ENCODE data around the gene CCDC27.
"Not testable (repeated sequence)": the region's sequence is repeated elsewhere in the genome, so short reads cannot be mapped to it uniquely, and the experiment has no call there.

CCDC27 gene

GRCh38 chr1:3740752-3741151 is 11.5 kb upstream of the CCDC27 start:
- Mint-ChIP-seq H3K36me3 (peaks cover 11% of the 10 kb centered on the region), H3K4me3 (no peak overlapping the region), H3K27ac (no peak overlapping the region), H3K4me1 (peaks cover 19% of the 10 kb centered on the region), H3K27me3 (no peaks in the 10 kb centered on the region), H3K9me3 (no peaks in the 10 kb centered on the region)
- no peak for ATAC-seq

DNA sequence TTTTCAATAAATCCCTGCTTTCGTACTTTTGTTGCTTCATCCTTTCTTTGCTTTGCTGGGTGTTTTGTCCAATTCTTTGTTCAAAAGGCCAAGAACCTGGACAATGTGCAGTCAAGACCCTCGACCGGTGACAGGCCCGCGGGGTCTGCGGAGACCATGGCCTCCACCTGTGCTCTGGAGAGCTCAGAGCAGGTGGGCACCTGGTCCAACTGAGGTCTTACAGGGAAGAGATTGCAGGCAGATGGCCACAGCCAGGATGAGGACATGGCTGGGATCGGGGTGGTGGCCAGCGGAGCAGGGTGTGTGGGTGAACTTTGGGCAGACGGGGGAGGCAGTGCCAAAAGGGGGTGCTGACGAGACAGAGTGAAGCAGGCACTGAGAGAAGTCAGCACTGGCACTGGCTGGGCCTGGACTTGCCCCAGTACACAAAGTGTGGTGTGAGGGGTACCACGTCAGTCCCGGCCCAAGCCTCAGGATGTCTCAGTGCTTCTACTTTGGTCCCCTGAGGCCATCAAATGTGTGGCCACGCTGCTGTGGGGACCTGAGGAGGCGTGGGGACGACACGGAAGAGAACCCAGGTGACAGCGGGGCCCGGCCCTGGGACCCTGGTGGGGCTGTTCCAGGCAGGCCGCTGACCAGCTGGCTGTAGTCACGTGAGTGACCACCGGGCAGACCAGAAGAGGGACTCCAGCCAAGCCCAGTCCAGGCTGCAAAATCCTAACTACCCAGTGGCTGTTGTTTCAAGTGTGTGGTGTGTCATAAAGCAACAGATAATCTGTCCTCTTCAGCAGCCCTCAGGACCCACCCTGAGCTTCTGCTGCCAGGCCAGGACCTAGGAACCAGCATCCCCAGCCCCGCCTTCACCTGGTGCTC is 10.4 kb upstream of the CCDC27 start:
- Mint-ChIP-seq H3K27ac (no peak overlapping the region), H3K27me3 (no peaks in the 10 kb centered on the region), H3K4me3 (no peak overlapping the region), H3K36me3 (peaks cover 11% of the 10 kb centered on the region), H3K9me3 (no peaks in the 10 kb centered on the region), H3K4me1 (peaks cover 30% of the 10 kb centered on the region)
- ATAC-seq = no peak

- no peak overlapping the region for H3K27ac Mint-ChIP-seq
- no peak overlapping the region for H3K4me3 Mint-ChIP-seq
- no peaks in the 10 kb centered on the region for H3K9me3 Mint-ChIP-seq
- H3K4me1 Mint-ChIP-seq = peaks cover 32% of the 10 kb centered on the region
- no peak for ATAC-seq
- H3K27me3 Mint-ChIP-seq = no peaks in the 10 kb centered on the region
- H3K36me3 Mint-ChIP-seq = peaks cover 11% of the 10 kb centered on the region
These were observed 9.6 kb upstream of the CCDC27 start for GRCh38 chr1:3742439-3743298.

DNA sequence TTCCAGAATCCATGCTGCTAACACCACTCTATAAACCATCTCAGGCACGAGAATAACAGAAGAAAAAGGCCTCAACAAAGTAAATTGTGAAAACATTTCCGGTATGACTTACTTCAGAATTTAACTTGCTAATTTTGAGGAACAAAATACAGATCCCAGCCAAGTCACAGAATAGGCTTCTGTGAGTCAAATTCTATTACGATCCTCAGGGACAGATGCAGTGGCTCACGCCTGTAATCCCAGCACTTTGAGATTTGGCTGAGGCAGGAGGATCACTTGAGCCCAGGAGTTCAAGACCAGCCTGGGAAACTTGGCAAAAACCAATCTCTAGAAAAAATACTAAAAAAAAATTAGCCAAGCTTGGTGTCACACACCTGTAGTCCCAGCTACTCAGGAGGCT is 8.8 kb upstream of the CCDC27 start:
- peaks cover 11% of the 10 kb centered on the region for H3K36me3 Mint-ChIP-seq
- no peak for ATAC-seq
- H3K4me3 Mint-ChIP-seq = no peak overlapping the region
- no peaks in the 10 kb centered on the region for H3K9me3 Mint-ChIP-seq
- H3K27me3 Mint-ChIP-seq = no peaks in the 10 kb centered on the region
- peaks cover 39% of the 10 kb centered on the region for H3K4me1 Mint-ChIP-seq
- no peak overlapping the region for H3K27ac Mint-ChIP-seq

GRCh38 chr1:3743826-3744225 is 8.4 kb upstream of the CCDC27 start:
- no peaks in the 10 kb centered on the region for H3K27me3 Mint-ChIP-seq
- no peak overlapping the region for H3K27ac Mint-ChIP-seq
- ATAC-seq = no peak
- peaks cover 11% of the 10 kb centered on the region for H3K36me3 Mint-ChIP-seq
- H3K9me3 Mint-ChIP-seq = no peaks in the 10 kb centered on the region
- H3K4me1 Mint-ChIP-seq = peaks cover 39% of the 10 kb centered on the region
- no peak overlapping the region for H3K4me3 Mint-ChIP-seq

GRCh38 chr1:3744646-3745045 is 7.6 kb upstream of the CCDC27 start:
- Mint-ChIP-seq H3K4me3 (no peak overlapping the region), H3K9me3 (no peaks in the 10 kb centered on the region), H3K27ac (no peak overlapping the region), H3K36me3 (peaks cover 11% of the 10 kb centered on the region), H3K27me3 (no peaks in the 10 kb centered on the region), H3K4me1 (peaks cover 39% of the 10 kb centered on the region)
- no peak for ATAC-seq

DNA sequence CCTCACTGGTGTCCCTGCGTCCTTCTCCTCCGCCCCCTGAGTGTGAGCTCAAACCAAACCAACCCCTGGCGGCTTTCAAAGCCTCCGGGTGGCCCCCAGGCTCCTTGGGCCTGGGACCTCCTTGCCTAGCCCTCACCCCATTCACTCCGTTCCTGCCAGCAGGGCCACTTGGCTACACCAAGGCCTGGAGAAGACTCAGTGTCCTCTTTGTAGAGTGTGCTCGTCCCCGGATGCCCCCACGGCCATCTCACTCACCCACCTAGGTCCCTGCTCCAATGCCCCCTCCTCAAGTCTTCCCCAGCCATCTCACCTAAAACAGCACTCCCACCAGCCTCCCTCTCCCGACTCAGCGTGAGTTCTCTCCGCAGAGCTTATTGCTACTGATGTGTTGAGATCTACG is 7.2 kb upstream of the CCDC27 start:
- H3K27ac Mint-ChIP-seq = no peak overlapping the region
- H3K4me1 Mint-ChIP-seq = peaks cover 39% of the 10 kb centered on the region
- no peaks in the 10 kb centered on the region for H3K9me3 Mint-ChIP-seq
- peaks cover 11% of the 10 kb centered on the region for H3K36me3 Mint-ChIP-seq
- no peaks in the 10 kb centered on the region for H3K27me3 Mint-ChIP-seq
- H3K4me3 Mint-ChIP-seq = no peak overlapping the region
- no peak for ATAC-seq

- H3K36me3 Mint-ChIP-seq = peaks cover 11% of the 10 kb centered on the region
- H3K27me3 Mint-ChIP-seq = no peaks in the 10 kb centered on the region
- no peak for ATAC-seq
- peaks cover 39% of the 10 kb centered on the region for H3K4me1 Mint-ChIP-seq
- H3K4me3 Mint-ChIP-seq = peak overlapping the region; percentile 79
- H3K9me3 Mint-ChIP-seq = no peaks in the 10 kb centered on the region
- peak overlapping the region; percentile 71 for H3K27ac Mint-ChIP-seq
These were observed 6.5 kb upstream of the CCDC27 start for GRCh38 chr1:3745590-3746381.

DNA sequence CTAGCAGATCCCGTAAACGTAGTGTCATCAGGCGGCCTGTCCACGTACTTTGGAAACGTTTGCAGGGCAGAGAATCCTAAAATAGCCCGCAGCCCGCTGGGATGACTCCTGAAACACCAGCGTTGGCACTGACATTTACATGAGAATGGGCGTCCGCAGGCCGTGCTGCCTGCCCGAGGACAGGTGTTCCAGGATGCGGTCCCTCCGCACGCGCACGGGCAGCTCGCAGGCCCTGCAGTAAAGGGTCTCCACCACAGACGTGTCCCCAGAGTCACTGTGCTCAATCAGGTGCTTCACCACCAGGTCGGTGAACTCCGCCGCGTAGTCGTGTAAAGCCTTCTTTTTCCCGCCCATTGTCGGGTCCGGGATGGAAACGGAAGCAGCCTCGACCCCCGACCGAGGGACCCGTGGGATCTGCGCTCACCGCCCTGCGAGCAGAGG is 5.8 kb upstream of the CCDC27 start:
- peak; percentile 18 for ATAC-seq
- H3K4me1 Mint-ChIP-seq = peaks cover 38% of the 10 kb centered on the region

GRCh38 chr1:3746830-3747521 is 5.3 kb upstream of the CCDC27 start:
- Mint-ChIP-seq H3K27me3 (peaks cover 8% of the 10 kb centered on the region), H3K36me3 (peaks cover 5% of the 10 kb centered on the region), H3K9me3 (no peaks in the 10 kb centered on the region), H3K27ac (peak overlapping the region; percentile 71), H3K4me3 (peak overlapping the region; percentile 79), H3K4me1 (peaks cover 33% of the 10 kb centered on the region)
- peak; percentile 95 for ATAC-seq

More for the DNA sequence above, 5.8 kb upstream of the CCDC27 start:
- peak overlapping the region; percentile 79 for H3K4me3 Mint-ChIP-seq
- peaks cover 3% of the 10 kb centered on the region for H3K27me3 Mint-ChIP-seq
- peaks cover 10% of the 10 kb centered on the region for H3K36me3 Mint-ChIP-seq
- H3K27ac Mint-ChIP-seq = peak overlapping the region; percentile 71
- H3K9me3 Mint-ChIP-seq = no peaks in the 10 kb centered on the region

DNA sequence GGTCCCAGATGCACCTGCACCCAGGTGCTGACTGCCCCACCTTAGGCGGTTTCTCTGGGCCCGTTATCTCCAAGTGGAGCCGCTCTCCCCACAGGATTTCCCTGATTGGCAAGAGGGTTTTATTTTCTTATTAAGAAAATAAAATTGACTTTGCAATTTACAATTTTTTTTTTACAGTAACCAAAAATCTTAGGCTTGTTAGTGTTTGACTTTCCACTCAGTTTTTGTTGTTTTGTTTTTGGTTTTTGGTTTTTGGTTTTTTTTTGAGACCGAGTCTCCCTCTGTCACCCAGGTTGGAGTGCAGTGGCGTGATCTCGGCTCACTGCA is 4.8 kb upstream of the CCDC27 start:
- peaks cover 33% of the 10 kb centered on the region for H3K4me1 Mint-ChIP-seq
- H3K4me3 Mint-ChIP-seq = peak overlapping the region; percentile 79
- peaks cover 13% of the 10 kb centered on the region for H3K27me3 Mint-ChIP-seq
- peak overlapping the region; percentile 71 for H3K27ac Mint-ChIP-seq
- no peaks in the 10 kb centered on the region for H3K9me3 Mint-ChIP-seq
- peaks cover 5% of the 10 kb centered on the region for H3K36me3 Mint-ChIP-seq
- no peak for ATAC-seq

- peak overlapping the region; percentile 79 for H3K4me3 Mint-ChIP-seq
- peaks cover 33% of the 10 kb centered on the region for H3K4me1 Mint-ChIP-seq
- H3K27me3 Mint-ChIP-seq = peaks cover 16% of the 10 kb centered on the region
- H3K36me3 Mint-ChIP-seq = peaks cover 5% of the 10 kb centered on the region
- no peak for ATAC-seq
- no peaks in the 10 kb centered on the region for H3K9me3 Mint-ChIP-seq
- peak overlapping the region; percentile 71 for H3K27ac Mint-ChIP-seq
These were observed 4.3 kb upstream of the CCDC27 start for GRCh38 chr1:3747903-3748302.

DNA sequence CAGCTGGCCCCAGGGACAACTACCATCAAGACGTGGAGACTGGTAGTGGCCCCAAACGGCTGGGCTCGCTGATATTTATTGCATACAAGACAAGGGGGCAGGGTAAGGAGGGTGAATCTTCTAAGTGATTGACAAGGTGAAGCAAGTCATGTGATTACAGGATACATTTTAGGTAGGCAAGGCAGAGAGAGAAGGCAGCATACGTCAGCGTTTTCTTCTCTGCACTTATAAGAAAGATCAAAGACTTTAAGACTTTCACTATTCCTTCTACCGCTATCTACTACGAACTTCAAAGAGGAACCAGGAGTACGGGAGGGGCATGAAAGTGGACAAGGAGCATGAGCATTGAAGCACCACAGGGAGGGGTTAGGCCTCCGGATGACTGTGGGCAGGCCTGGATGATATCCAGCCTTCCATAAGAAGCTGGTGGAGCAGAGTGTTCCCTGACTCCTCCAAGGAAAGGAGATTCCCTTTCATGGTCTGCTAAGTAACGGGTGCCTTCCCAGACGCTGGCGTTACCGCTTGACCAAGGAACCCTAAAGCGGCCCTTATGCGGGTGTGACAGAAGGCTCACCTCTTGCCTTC is 3.8 kb upstream of the CCDC27 start:
- peaks cover 33% of the 10 kb centered on the region for H3K4me1 Mint-ChIP-seq
- peaks cover 16% of the 10 kb centered on the region for H3K27me3 Mint-ChIP-seq
- H3K9me3 Mint-ChIP-seq, ATAC-seq, H3K27ac Mint-ChIP-seq, H3K36me3 Mint-ChIP-seq: not testable (repeated sequence)
- peak overlapping the region; percentile 79 for H3K4me3 Mint-ChIP-seq

DNA sequence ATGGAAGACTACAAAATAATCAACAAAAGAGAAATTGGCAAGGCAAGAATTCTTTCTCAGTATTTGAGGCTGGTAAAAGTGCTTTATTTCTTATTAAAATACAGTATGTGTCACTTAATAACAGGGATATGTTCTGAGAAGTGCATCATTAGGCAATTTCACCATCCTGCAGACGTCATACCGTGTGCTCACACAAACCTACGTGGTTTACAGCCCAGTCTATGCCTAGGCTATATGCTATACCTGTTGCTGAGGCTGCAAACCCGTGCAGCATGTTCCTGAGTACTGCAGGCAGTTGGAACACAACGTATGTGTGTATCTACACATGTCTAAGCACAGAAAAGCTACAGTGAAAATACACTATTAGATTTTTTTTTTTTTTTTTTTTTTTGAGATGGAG is 2.7 kb upstream of the CCDC27 start:
- Mint-ChIP-seq H3K36me3 (peaks cover 5% of the 10 kb centered on the region), H3K4me3 (no peak overlapping the region), H3K27me3 (peaks cover 16% of the 10 kb centered on the region), H3K4me1 (peaks cover 32% of the 10 kb centered on the region), H3K27ac (no peak overlapping the region), H3K9me3 (no peaks in the 10 kb centered on the region)
- ATAC-seq = no peak

All from stimulated activated memory B cell treated with anti-CD40 and anti-IgM and Interleukin-4, amounts not matched to agents 10 μg/mL and 1 μg/mL and 100 μg/mL, for 72 hours (primary cell).